NT2/D1 (cell line): Measurements from ENCODE around the gene FCSK.

Experiments used
- SUZ12 ChIP-seq: IDR thresholded peaks from 2 replicates; pipeline ENCODE4 v1.6.1; 2011; ENCODE audit not compliant: insufficient read length, insufficient read depth; ENCODE audit errors: extremely low read depth
- YY1 ChIP-seq: IDR thresholded peaks from 2 replicates; pipeline ENCODE4 v1.6.1; 2011; ENCODE audit not compliant: insufficient read length, insufficient read depth
- ZNF274 ChIP-seq: IDR thresholded peaks from 2 replicates; pipeline ENCODE4 v1.6.1; 2011; ENCODE audit warnings: mild to moderate bottlenecking, low read depth, low read length

DNA sequence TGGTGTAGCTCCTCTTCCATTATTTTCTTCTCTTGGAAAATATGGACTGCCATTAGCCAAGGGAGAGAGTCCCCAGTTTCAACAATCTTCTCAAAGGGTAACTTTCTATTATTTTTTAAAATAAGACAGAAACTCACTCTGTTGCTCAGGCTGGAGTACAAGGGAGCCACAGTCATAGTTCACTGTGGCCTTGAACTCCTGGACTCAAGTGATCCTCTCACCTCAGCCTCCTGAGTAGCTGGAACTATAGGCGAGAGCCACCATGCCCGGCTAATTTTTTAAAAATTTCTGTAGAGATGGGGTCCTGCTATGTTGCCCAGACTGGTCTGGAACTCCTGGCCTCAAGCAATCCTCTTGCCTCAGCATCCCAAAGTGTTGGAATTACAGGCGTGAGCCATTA, 55.8 kb downstream of the FCSK start:
- TF ChIP-seq ZNF274 (no peak), YY1 (no peak), SUZ12 (no peak)
